H1 (cell line): ENCODE measurements around the gene SMTNL2.

Experiments used
- CTCF ChIP-seq, 3 experiments: IDR thresholded peaks; 1 replicate in 2 of 3; 2 replicates in 1 of 3; pipeline versions ENCODE4 v1.5.1 to v1.6.1; 2011; ENCODE audit warnings: low read length in 3 of 3, mild to moderate bottlenecking in 3 of 3, inconsistent platforms in 2 of 3, low read depth in 1 of 3, moderate library complexity in 1 of 3; ENCODE audit not compliant: insufficient read depth in 1 of 3; ENCODE audit errors: control extremely low read depth in 1 of 3
- EZH2 ChIP-seq: fragments of 200-600 bp; sonication (generic); IDR thresholded peaks from 2 replicates; pipeline ENCODE4 v1.7.1; 2012; ENCODE audit warnings: low read depth, mild to moderate bottlenecking, moderate library complexity, low read length, inconsistent platforms; ENCODE audit not compliant: severe bottlenecking
- POLR2A ChIP-seq, 2 experiments: IDR thresholded peaks; 1 replicate in 1 of 2; 2 replicates in 1 of 2; pipeline ENCODE4 v1.6.1; 2011; ENCODE audit warnings: low read depth in 2 of 2, low read length in 2 of 2, mild to moderate bottlenecking in 2 of 2; ENCODE audit errors: control extremely low read depth in 1 of 2
- SIRT6 ChIP-seq: IDR thresholded peaks from one replicate; pipeline ENCODE4 v1.7.1; 2012; ENCODE audit warnings: low read length, inconsistent platforms
- SRF ChIP-seq: IDR thresholded peaks from 2 replicates; pipeline ENCODE4 v1.6.1; 2011; ENCODE audit warnings: mild to moderate bottlenecking, low read depth, low read length, moderate library complexity
- SUZ12 ChIP-seq: fragments of 200-600 bp; sonication (generic); IDR thresholded peaks from 2 replicates; pipeline ENCODE4 v1.6.1; 2012; ENCODE audit warnings: mild to moderate bottlenecking, inconsistent platforms, low read length, moderate library complexity, mixed read lengths

DNA sequence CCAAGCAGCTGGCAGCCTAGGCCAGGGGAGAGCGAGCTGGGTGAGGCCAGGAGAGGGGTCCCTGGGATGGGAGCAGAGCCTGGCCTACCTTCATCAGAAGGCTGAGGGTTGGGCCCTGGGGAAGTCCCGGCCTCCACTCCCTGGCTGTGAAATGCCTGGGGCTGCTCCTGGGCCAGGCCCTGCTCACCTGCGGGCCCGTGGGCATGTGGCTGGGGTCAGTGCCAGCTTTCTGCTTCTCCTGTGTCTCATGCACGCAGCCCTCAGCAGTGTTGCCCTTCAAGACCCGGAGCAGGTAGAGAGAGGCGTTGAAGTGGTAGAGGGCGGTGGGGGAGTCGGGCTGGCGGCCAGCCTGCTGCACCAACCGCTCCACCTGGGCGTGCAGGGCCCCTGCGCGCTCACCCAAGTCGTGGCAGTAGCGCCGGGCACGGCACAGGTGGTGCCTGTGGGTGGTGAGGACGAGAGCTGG, 41.6 kb upstream of the SMTNL2 start:
- TF ChIP-seq EZH2: no peak
- TF ChIP-seq CTCF (IDR thresholded peaks at IDR 0.05; ENCODE audit: control extremely low read depth in 1 of 3, insufficient read depth in 1 of 3, low read depth in 1 of 3, low read length in 3 of 3): no peak
- TF ChIP-seq SRF: no peak
- no peak for TF ChIP-seq POLR2A (IDR thresholded peaks at IDR 0.05; ENCODE audit: control extremely low read depth in 1 of 2, low read depth in 2 of 2, low read length in 2 of 2)
- no peak for TF ChIP-seq SIRT6
- TF ChIP-seq SUZ12: no peak
